Kidney tubule cell (primary cell): ENCODE results near the gene NTM.
A peak's percentile ranks its signal among the peaks of the same experiment; 100 is the strongest.

ENCODE experiments used
- DNase-seq: peaks from one replicate; pipeline ENCODE4 v3.0.0-alpha.2; 2018; ENCODE audit warnings: low spot score

The NTM gene

DNA sequence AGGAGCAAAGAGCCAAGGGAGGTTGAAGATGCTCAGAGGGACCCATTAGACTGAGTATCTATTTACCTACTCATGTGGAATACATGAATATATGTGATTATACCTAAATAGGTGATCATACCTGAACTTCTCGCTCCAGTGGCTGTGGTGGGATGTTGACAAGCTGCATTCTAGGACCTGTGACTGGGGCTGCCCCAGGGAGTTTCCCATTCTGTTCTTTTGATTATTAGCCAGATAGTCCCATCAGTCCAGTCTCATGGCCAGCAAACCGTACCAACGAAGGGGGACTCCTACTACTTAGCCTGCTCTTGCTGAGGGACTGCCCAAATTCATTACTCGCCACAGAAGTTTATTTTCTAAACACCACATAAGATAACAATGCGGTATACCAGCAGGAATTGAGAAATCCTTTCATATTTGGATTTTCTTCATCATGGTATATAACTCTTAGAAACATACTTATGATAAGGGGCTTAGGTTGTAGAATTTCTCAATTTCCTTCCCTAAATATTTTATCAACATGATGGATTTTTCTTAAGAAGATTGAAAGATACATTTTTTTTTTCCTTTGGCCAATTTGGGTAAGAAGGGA is 273.9 kb downstream of the NTM start:
- peak; percentile 35 for DNase-seq

DNA sequence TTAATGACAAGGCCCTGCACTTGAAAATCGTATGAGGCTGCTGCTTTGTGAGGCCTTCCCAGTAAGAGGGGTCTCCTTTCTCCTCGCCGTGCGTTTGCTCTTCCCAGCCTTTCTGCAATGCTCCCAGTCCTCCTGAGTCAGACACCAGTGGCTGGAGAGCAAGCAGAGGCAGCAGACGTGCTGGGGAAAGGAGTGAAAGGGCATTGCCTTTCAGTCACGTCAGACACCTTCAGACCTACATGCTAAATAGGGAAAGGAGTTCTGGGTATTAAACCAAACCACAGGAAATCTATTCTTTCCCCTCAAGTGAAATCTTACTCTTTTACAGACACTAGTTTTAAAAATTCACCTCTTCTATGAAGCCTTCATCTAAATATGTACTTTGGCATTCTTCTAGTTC is 274.8 kb downstream of the NTM start:
- DNase-seq = no peak

DNA sequence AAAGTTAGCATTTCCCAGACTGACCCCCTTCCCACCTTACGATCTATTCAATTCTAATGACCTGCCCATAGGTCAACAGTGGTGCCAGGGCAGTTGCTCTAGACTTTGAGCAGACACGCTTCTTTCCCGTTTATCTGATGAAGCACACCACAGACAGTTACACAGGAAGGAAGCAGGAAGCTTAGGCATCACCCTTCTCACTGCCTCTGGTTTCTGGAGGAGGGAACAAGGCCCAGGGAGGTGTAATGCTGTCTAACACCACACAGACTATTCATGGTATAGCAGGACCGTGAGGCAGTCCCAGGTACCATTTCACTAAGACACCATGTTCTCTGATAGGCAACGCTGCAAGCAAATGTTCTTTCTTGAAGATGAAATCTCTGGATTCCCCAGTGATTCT is 279.4 kb downstream of the NTM start:
- DNase-seq = no peak

DNA sequence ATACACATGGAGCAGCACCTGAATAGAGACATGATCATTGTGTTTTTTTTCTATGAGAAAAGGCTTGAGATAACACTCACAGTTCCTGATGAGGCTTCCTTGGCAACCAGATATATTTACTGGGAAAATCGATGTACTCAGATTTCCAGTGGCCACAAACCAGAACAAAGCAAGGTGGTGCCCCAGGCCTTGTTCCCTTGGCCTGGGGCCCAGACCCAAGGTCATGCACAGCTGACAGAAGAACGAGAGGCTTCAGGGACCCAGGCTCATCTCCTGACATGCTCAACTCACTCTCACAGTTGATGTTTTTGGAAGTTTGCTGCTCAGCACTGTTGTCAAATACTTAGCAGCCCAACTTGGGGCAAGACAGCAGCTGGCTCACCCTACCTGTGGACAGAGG is 281.8 kb downstream of the NTM start:
- DNase-seq = no peak

DNA sequence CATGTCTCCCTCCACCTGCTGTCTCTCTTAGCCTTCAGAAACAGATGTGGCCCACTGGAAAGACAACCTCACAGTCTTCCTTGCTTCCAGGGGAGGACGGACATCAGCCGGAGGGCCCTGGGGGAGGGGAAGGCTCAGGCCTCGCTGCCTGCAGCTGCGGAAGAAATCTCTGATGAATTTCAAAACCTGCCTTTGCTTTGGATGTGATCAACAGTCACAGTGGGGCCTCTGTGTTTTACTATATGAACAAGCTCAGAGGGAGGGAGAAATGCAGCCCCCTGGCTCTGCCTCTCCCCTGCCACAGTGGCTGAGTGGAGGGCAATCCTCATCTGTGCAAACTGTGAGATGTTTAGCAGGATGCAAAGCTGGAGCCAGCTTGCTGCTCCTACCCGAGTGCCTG is 282.8 kb downstream of the NTM start:
- DNase-seq = no peak

DNA sequence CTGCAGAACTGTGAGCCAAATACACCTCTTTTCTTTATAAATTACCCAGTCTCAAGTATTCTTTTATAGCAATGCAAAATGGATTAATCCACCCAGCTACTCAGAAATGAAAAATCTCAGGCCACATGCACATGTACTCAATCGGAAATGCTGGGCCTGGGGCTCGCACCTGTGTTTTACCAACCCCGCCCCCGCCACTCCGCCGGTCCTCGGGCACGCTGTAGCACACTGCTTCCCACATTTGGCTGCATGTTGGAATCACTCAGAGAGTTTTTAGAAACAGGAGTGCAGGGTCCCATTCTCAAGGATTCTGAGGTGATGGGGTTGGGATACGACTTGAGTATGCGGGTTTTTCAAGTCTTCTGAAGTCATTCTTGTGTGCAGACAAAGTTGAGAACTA is 284.4 kb downstream of the NTM start:
- DNase-seq = no peak

DNA sequence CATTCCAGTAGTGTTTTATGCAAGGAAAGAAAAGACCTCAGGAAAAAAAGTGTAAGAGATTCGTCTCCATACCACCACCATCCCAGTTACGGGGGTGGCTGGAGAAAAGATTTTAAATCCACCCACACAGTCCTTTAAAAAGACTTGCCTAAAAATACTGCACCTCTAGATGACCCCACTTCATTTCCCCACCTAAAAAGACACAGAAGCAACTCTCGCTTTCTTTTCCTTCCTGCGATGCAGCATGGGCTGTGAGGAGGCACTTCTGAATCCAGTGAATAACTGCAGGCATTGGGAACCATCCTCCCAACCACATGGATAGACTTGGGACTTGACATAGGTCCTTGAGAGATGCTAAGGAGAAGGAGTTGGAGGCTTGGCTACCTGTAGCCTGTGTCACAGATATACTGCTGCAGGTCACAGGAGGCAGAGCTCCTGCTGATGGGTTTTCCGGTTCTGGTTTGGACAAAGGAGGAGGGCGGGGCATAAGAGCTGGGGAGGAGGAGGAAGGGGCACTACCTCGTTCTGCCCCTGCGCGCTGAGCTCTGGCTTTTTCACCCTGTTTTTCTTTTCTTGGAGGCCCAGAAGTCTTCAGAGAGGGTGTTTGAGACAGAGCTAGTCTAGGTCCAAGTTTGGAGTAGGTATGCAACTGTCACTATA is 285.9 kb downstream of the NTM start:
- no peak for DNase-seq

DNA sequence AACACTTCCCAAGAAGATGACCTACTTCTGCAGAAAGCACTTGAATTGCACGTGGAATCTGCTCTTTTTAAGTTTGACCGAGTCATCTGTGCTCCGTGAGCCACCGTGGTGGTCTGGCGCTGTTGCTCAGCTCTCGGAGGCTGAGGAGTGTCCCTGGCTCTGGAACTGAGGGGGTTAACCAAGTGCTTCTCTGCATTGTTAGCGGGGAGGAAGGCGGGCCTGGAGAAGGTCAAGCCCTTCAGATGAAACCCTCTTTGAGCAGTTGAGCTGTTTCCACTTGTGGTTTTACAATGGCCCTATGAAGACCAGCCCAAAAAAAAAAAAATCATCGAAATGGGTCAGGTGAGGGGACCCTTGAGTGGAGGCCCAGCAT is 286.4 kb downstream of the NTM start:
- no peak for DNase-seq

DNA sequence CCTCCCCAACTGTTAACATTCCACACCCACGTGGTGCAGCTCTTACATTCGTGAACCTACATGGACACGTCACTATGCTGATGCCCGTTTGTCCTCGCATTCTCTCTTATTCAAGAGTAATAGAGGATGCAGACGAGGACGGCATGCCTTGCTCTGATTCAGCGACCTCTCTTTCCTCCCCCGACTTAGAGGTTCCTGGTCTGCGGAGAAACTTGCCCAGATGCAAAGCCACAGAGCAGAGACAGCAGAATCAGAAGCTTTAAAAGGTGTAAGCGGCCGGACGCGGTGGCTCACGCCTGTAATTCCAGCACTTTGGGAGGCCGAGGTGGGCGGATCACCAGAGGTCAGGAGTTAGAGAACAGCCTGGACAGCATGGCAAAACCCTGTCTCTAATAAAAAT is 288.0 kb downstream of the NTM start:
- DNase-seq = no peak

DNA sequence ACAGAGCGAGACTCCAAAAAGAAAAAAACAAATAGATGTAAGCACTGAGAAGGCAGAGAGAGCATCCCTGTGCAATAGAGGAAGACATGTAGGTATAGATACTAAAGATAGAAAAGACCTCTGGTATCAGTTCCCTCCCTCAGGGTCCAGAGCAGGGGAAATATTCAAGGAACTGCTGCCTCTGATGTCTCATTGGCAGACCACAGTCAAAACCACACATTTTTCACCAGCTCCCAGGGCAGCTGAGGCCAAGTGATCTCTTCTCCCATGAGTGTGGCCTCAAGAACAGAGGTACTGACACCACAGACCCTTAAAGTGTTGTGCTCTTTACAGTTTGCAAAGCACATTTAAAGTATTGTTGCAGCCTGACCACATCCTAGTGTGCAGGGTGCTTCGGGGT is 288.5 kb downstream of the NTM start:
- no peak for DNase-seq

DNA sequence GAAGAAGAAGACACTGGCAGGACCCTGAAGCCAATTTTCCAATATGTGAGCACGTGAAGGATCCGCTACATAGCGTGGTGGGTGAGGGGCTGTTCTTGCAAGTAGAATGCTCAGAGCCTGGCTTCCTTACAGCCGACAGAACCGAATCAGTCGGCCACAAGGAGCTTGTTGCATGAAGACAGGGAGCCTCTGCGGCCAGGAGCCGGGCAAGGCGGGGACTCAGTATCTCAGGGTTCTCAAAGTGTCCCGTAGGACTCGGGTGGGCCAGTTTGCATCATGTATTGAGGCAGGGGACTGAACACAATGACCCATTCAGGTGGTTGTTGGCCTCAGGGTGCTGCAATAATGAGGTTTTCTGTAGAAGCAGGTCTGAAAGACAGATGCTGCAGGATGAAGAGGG is 289.5 kb downstream of the NTM start:
- DNase-seq = no peak

DNA sequence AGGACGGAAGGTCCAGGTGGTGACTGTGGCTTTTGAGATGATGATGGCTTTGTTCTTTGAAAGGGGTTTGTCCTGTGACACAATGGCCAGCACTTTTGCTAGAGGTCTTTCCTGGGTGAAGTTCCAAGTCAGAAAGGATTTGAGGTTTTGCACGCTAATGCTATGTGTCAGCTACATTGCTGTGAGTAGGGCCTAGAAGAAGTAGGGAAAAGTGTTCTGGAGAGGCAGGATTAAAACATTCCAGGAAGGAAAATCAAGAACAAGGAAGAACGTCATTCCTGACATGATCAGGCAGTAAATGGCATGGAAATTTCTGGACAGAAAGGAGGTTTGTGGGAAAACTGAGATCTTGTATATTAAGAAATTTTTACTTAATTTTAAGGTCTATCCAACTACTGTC is 290.7 kb downstream of the NTM start:
- DNase-seq = peak; percentile 75

DNA sequence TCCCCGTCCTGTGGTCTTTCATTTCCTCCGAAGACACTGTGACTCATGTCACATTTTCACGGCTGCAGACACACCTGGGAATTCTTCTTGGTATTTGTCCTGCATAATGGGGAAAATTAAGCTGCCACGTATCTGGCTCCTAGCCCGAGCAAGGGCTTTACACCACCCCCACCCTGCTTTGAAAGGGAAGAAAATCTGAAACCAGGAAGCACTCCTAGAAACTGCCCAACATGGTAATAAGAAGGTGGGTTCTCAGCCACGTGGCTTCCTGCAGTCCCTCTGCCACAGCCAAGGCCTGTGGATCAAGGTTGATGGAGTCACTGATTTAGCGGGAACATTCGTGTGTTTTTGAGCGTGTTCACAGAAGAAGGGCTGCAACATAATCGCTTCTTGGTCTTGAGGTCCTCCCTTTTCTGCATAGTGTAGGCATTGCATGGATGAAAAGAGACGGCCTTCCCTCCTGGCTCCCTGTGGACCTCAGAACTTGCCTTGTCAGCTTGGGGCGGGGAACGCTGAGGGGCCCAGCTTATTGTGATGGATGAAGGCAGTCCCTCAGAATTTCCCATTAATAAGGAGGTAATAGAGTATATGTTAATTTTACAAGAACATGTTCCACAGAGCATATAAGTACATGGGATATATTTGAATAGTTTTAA is 292.0 kb downstream of the NTM start:
- DNase-seq = peak; percentile 81

DNA sequence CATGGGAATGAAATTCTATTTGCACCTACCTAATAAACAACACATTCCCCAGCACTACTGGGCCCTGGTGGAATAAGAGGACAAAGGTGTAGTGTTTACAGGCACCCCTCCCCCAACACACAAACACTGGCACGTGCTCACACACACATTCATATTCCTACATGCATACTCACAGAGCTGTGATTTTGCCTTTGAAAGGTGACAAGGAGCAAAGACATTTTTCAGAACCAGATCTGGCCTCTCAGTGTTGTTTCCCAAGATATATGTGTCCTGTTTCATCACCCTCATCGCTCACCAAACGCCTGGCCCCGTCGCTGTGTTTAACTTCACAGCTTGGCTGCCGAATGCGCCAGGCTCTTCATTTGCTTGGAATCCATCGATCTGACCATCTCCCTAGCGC is 292.6 kb downstream of the NTM start:
- no peak for DNase-seq

DNA sequence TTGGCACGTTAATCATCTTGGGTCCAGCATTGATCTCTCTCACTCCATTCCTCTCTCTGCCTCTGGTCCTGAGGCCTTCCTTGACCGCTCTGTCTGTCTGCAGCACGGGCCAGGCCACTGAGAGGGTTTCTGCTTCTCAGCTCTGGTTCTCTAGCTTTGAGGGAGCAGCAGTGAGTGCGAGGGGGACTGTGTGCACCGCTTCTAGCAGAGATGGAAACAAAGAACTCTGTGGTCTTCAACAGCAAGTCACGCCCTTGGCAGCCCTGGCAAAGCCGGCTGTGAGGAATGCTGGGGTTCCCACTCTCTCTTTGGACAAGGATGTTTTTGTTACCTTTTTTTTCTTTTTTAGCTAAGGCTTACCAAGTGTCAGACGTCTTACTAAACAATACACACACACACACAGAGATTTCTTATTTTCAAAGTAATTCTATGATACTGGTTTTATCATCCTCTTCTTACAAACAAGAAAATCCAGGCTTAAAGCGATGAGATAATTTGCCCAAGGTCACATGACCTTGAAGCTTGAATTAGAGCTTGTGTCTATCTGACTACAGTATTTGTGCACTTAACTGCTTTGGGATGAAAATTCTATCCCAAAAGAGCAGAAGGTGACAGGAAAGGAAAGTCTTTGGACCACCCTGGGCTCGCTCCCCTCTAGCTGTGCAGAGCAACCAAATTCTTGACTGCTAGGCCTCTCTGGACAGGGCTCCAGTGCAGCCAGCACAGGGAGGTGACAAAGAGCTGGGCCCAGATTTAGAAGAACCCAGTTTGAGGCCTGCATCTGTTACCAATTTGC is 293.2 kb downstream of the NTM start:
- DNase-seq = no peak

DNA sequence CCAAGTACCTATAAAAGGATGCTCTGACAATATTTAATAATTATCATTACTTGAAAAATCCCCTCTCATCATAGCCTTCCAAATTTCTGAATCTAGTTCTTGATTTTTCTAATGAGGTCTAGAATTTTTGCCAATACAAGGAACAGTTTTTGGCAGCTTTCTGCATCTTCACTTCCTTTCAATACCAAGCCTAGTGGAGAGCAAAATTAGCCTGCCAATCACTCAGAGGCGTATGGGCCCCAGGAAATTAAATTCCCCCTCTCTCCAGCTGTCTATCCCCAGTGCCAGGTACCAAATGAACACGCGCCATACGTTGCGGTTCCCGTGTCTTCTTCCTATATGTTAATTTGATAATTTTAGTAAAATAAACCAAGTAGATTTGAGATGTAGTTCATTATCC is 293.9 kb downstream of the NTM start:
- DNase-seq = no peak

DNA sequence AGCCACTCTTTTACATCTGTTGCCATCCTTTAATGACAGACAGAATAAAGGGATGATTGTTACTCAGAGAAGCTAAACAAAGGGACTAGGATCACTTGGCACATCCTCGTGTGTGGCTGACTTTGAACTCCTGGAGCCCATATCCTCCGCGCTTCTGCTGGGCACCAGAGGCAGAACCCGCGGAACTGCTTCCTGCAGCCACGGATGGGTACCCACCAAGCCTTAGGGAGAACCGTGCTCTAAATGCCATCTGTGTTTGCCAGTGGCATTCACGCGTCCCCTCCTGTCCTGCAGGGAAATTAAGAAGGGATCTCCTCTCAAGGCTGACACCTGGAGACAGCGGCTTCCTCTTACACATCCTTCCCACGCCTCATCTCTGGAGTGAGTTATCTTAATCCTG is 294.4 kb downstream of the NTM start:
- DNase-seq = peak; percentile 42

DNA sequence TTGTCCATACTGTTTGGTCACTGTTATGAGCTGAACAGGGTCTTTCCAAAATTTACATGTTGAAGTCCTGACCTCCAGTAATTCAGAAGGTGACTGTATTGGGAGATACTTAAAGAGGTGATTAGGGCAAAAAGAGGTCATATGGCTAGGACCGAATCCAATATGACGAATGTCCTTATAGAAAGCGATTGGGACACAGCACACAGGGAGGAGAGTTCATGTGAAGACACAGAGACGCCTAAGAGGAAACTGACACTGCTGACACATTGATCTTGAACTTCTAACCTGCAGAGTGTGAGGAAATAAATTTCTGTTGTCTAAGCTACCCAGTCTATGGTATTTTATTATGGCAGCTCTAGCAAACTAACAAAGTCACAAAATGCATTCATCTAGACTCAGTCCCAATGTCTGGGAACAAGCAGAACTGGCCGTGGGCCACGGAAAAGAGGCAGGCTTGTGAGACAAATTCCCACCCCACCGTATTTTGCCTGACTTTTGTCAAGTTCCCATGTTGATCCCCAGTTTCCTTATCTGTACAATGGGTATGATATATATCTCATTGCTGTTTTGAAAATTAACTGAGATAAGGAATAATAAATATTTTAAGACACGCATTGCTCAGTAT is 295.0 kb downstream of the NTM start:
- DNase-seq = no peak

DNA sequence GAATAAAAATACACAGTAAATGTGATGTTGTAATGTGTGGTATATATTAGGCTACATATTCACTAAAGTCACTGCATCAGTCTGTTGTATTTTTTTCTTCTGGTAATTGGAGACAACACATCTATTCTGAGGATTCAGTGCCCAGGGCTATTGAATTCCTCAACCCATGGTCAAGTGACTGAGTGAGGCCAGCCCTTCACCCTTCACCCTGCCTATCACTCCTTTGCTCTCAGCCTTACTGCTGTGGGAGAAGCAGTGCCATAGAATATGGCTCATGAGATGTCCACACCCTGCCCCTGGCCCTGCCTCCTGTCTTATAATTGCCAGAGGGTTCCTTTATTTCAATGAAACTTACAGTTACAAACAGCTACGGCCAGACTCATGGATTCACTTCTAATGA is 295.6 kb downstream of the NTM start:
- DNase-seq = no peak

DNA sequence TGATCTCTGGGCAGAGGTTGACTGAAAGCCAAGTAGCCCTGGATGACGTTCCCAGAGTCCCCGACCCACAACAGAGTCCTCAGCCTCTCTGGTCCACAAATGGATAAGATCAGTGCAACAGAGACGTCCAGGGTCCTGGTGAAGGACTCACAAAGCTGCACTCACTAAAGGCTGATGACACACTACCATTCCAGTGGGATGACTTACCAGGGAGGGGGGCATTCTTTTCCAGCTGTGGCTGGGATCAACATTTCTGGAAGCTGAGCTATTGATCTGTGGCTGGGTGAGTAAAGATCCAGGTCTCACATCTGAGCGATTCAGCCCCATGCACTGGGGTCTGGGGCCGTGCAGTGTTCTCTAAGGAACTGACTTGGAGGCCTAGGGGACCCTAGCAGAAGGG is 296.2 kb downstream of the NTM start:
- DNase-seq = peak; percentile 82

DNA sequence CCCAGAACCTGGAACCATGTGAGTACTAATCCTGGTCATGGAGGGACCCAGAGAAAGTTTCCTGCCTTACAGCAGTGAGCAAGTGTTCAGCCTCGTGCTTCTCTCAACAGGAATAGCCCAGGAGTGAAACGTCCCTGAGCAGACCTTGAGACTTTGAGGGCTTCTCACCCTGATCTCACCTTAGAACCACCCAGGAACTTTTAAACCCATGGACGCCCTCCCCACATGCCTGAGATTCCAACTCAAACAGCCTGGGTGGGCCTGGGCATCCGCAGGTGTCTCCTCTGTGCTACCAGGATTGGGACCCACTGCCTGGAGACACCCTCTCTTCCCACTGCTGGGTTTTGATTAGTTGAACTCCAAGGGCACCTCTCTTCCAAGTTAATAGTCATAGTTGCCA is 297.2 kb downstream of the NTM start:
- no peak for DNase-seq

DNA sequence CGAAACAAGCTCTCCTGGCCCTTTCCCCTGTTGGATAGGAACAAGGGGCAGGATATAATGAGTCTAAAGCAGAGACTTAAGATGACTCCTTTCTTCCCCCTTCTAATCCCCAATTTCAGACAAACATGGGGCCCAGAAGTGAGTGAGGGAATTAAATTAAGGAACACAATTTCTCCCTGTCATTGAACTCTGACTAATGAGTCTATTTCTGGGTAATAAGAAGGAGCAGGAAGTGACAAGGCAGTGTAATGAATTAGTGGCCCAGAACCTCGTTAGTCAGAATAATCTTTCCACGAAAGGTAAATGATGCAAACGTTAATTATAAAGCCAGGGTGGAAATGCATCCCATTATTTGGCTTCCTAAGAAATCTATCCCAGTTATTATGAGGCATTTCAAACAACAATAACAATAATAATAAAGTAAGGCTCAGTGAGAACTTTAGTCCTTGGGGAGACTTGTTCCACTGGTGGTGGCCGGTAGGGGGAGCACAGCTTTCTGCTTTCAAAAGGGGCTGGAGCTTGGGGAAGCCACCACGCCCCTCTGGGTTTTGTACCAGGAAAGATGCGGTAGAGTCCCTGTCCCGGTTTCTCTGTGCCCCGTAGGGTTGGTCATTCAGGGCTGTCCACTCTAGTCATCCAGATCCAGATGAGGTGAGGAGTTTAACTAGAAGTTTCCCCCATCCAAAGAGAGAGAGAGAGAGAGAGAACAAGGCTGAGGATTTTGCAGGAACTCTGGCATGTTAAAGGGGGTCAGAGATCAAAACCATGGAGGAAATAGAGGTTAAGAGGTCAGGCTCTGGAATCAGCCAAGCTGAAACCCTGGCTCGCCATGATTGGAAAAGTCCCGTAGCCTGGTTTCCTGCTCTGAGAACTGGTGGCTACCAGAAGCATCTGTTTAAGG is 298.3 kb downstream of the NTM start:
- peak; percentile 71 for DNase-seq
